Sigmoid colon (tissue), 3 donors: ENCODE data around the gene LZTFL1.

Experiments used
- POLR2A ChIP-seq, 2 donors: fragments of 450-650 bp; IDR thresholded peaks; one replicate each; pipeline ENCODE4 v1.6.1; 2016; ENCODE audit warnings: antibody characterized with exemption in 2 of 2, mild to moderate bottlenecking in 2 of 2, moderate library complexity in 2 of 2
- TF ChIP-seq, protein P1 (sequence below), 4 experiments: fragments of 450-650 bp in 3 of 4; fragments of 200-600 bp in 1 of 4; IDR thresholded peaks; one replicate each; pipeline ENCODE4 v1.5.1; 2016 to 2019; ENCODE audit warnings: antibody characterized with exemption in 4 of 4, mild to moderate bottlenecking in 3 of 4, moderate library complexity in 2 of 4

DNA sequence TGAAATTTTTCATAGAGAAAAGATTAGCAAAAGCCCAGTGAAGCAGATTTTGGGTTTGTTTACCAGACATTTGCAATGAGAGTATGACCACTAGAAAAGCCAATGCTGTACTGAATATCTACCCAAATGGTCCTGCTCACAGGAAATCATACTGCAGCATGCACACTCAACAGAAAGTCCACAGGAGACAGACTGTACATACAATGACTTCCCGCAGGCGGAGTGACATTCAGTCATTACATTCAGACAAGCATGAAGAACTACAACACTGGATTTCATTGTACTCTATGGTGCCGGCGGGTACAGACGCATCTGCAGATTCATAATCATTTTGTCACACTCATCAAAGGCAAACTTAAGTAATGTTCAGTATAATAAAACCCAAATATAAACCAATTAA, 11.8 kb downstream of the LZTFL1 start:
- TF ChIP-seq, protein P1, sequence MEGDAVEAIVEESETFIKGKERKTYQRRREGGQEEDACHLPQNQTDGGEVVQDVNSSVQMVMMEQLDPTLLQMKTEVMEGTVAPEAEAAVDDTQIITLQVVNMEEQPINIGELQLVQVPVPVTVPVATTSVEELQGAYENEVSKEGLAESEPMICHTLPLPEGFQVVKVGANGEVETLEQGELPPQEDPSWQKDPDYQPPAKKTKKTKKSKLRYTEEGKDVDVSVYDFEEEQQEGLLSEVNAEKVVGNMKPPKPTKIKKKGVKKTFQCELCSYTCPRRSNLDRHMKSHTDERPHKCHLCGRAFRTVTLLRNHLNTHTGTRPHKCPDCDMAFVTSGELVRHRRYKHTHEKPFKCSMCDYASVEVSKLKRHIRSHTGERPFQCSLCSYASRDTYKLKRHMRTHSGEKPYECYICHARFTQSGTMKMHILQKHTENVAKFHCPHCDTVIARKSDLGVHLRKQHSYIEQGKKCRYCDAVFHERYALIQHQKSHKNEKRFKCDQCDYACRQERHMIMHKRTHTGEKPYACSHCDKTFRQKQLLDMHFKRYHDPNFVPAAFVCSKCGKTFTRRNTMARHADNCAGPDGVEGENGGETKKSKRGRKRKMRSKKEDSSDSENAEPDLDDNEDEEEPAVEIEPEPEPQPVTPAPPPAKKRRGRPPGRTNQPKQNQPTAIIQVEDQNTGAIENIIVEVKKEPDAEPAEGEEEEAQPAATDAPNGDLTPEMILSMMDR (IDR thresholded peaks at IDR 0.05): no peak
- no peak for TF ChIP-seq POLR2A (IDR thresholded peaks at IDR 0.05)
